ENCODE results near the gene NDUFB10. TPM values are rescaled to one million over a fixed set of nuclear protein-coding genes. Genes with fewer than 3 reads are reported as not detected.
"Not testable (repeated sequence)": the region's sequence is repeated elsewhere in the genome, so short reads cannot be mapped to it uniquely, and the experiment has no call there.

NDUFB10 gene
- total RNA-seq, 1 donor from 2014 or later: 130 TPM

GRCh38 chr16:1916640-1916990 is 42.7 kb upstream of the NDUFB10 start:
- H3K9me3 ChIP-seq (ENCODE audit: control insufficient read depth in 3 of 3, low read length in 3 of 3): no peaks in the 10 kb centered on the region
- no peak overlapping the region for H3K9ac ChIP-seq (ENCODE audit: low read depth in 1 of 3, low read length in 3 of 3)
- no peak overlapping the region for H3K27ac ChIP-seq (ENCODE audit: low read depth, low read length)
- H3K36me3 ChIP-seq (ENCODE audit: control insufficient read depth in 3 of 3, insufficient read depth in 3 of 3, low read length in 3 of 3): no peaks in the 10 kb centered on the region
- peaks cover 70 to 77% (median 75%) of the 10 kb centered on the region in 3 donors for H3K27me3 ChIP-seq (ENCODE audit: control insufficient read depth in 3 of 3, insufficient read depth in 3 of 3, low read length in 3 of 3)
- no peak overlapping the region for H3K4me3 ChIP-seq (ENCODE audit: low read length in 3 of 3)
- peaks cover 0 to 2% (median 0%) of the 10 kb centered on the region in 3 donors for H3K4me1 ChIP-seq (ENCODE audit: control insufficient read depth in 3 of 3, insufficient read depth in 3 of 3, low read length in 3 of 3)

GRCh38 chr16:1917056-1917664 is 42.2 kb upstream of the NDUFB10 start:
- Histone ChIP-seq H3K27ac (ENCODE audit: low read depth, low read length) (no peak overlapping the region), H3K4me3 (ENCODE audit: low read length in 3 of 3) (no peak overlapping the region), H3K9ac (ENCODE audit: low read depth in 1 of 3, low read length in 3 of 3) (no peak overlapping the region), H3K9me3 (ENCODE audit: control insufficient read depth in 3 of 3, low read length in 3 of 3) (no peaks in the 10 kb centered on the region), H3K4me1 (ENCODE audit: control insufficient read depth in 3 of 3, insufficient read depth in 3 of 3, low read length in 3 of 3) (peaks cover 0 to 2% (median 0%) of the 10 kb centered on the region in 3 donors), H3K27me3 (ENCODE audit: control insufficient read depth in 3 of 3, insufficient read depth in 3 of 3, low read length in 3 of 3) (peaks cover 73 to 80% (median 77%) of the 10 kb centered on the region in 3 donors), H3K36me3 (ENCODE audit: control insufficient read depth in 3 of 3, insufficient read depth in 3 of 3, low read length in 3 of 3) (no peaks in the 10 kb centered on the region)

GRCh38 chr16:1917665-1918350 is 41.5 kb upstream of the NDUFB10 start:
- Histone ChIP-seq H3K36me3 (ENCODE audit: control insufficient read depth in 3 of 3, insufficient read depth in 3 of 3, low read length in 3 of 3) (no peaks in the 10 kb centered on the region), H3K27ac (ENCODE audit: low read depth, low read length) (no peak overlapping the region), H3K4me1 (ENCODE audit: control insufficient read depth in 3 of 3, insufficient read depth in 3 of 3, low read length in 3 of 3) (peaks cover 0 to 2% (median 0%) of the 10 kb centered on the region in 3 donors), H3K27me3 (ENCODE audit: control insufficient read depth in 3 of 3, insufficient read depth in 3 of 3, low read length in 3 of 3) (peaks cover 79 to 86% (median 83%) of the 10 kb centered on the region in 3 donors), H3K4me3 (ENCODE audit: low read length in 3 of 3) (no peak overlapping the region), H3K9ac (ENCODE audit: low read depth in 1 of 3, low read length in 3 of 3) (no peak overlapping the region), H3K9me3 (ENCODE audit: control insufficient read depth in 3 of 3, low read length in 3 of 3) (no peaks in the 10 kb centered on the region)

- Histone ChIP-seq H3K27me3 (ENCODE audit: control insufficient read depth in 3 of 3, insufficient read depth in 3 of 3, low read length in 3 of 3) (peaks cover 83 to 87% (median 86%) of the 10 kb centered on the region in 3 donors), H3K4me1 (ENCODE audit: control insufficient read depth in 3 of 3, insufficient read depth in 3 of 3, low read length in 3 of 3) (peaks cover 0 to 2% (median 1%) of the 10 kb centered on the region in 3 donors), H3K9ac (ENCODE audit: low read depth in 1 of 3, low read length in 3 of 3) (no peak within 1 kb of the TSS), H3K4me3 (ENCODE audit: low read length in 3 of 3) (no peak within 1 kb of the TSS), H3K9me3 (ENCODE audit: control insufficient read depth in 3 of 3, low read length in 3 of 3) (no peaks in the 10 kb centered on the region), H3K27ac (ENCODE audit: low read depth, low read length) (no peak within 1 kb of the TSS), H3K36me3 (ENCODE audit: control insufficient read depth in 3 of 3, insufficient read depth in 3 of 3, low read length in 3 of 3) (no peaks in the 10 kb centered on the region)
Measured at GRCh38 chr16:1918351-1919326, 40.7 kb upstream of the NDUFB10 start, which contains the start of gene HS3ST6. TSS of gene HS3ST6 (minus strand) at chr16:1918415. CDS start at chr16:1918323, 92 bp downstream.

- no peak overlapping the region for H3K27ac ChIP-seq (ENCODE audit: low read depth, low read length)
- peaks cover 0 to 3% (median 2%) of the 10 kb centered on the region in 3 donors for H3K4me1 ChIP-seq (ENCODE audit: control insufficient read depth in 3 of 3, insufficient read depth in 3 of 3, low read length in 3 of 3)
- H3K27me3 ChIP-seq (ENCODE audit: control insufficient read depth in 3 of 3, insufficient read depth in 3 of 3, low read length in 3 of 3): peaks cover 84 to 85% (median 84%) of the 10 kb centered on the region in 3 donors
- no peak overlapping the region for H3K4me3 ChIP-seq (ENCODE audit: low read length in 3 of 3)
- no peak overlapping the region for H3K9ac ChIP-seq (ENCODE audit: low read depth in 1 of 3, low read length in 3 of 3)
- H3K9me3 ChIP-seq (ENCODE audit: control insufficient read depth in 3 of 3, low read length in 3 of 3): no peaks in the 10 kb centered on the region
- H3K36me3 ChIP-seq (ENCODE audit: control insufficient read depth in 3 of 3, insufficient read depth in 3 of 3, low read length in 3 of 3): no peaks in the 10 kb centered on the region
Measured at GRCh38 chr16:1919327-1919998, 39.9 kb upstream of the NDUFB10 start.

- H3K9me3 ChIP-seq (ENCODE audit: control insufficient read depth in 3 of 3, low read length in 3 of 3); H3K4me3 ChIP-seq (ENCODE audit: low read length in 3 of 3); H3K4me1 ChIP-seq (ENCODE audit: control insufficient read depth in 3 of 3, insufficient read depth in 3 of 3, low read length in 3 of 3); H3K36me3 ChIP-seq (ENCODE audit: control insufficient read depth in 3 of 3, insufficient read depth in 3 of 3, low read length in 3 of 3); H3K9ac ChIP-seq (ENCODE audit: low read depth in 1 of 3, low read length in 3 of 3); H3K27ac ChIP-seq (ENCODE audit: low read depth, low read length): not testable (repeated sequence)
- H3K27me3 ChIP-seq (ENCODE audit: control insufficient read depth in 3 of 3, insufficient read depth in 3 of 3, low read length in 3 of 3): peaks cover 77 to 83% (median 81%) of the 10 kb centered on the region in 3 donors
Measured at GRCh38 chr16:1920122-1920521, 39.2 kb upstream of the NDUFB10 start.

GRCh38 chr16:1920727-1921171 is 38.6 kb upstream of the NDUFB10 start:
- H3K4me3 ChIP-seq (ENCODE audit: low read length in 3 of 3): no peak overlapping the region
- H3K9ac ChIP-seq (ENCODE audit: low read depth in 1 of 3, low read length in 3 of 3): no peak overlapping the region
- H3K27ac ChIP-seq (ENCODE audit: low read depth, low read length): no peak overlapping the region
- peaks cover 0 to 3% (median 2%) of the 10 kb centered on the region in 3 donors for H3K4me1 ChIP-seq (ENCODE audit: control insufficient read depth in 3 of 3, insufficient read depth in 3 of 3, low read length in 3 of 3)
- no peaks in the 10 kb centered on the region for H3K9me3 ChIP-seq (ENCODE audit: control insufficient read depth in 3 of 3, low read length in 3 of 3)
- H3K36me3 ChIP-seq (ENCODE audit: control insufficient read depth in 3 of 3, insufficient read depth in 3 of 3, low read length in 3 of 3): no peaks in the 10 kb centered on the region
- H3K27me3 ChIP-seq (ENCODE audit: control insufficient read depth in 3 of 3, insufficient read depth in 3 of 3, low read length in 3 of 3): peaks cover 73 to 84% (median 81%) of the 10 kb centered on the region in 3 donors

- Histone ChIP-seq H3K27ac (ENCODE audit: low read depth, low read length) (no peak overlapping the region), H3K4me1 (ENCODE audit: control insufficient read depth in 3 of 3, insufficient read depth in 3 of 3, low read length in 3 of 3) (peaks cover 0 to 3% (median 2%) of the 10 kb centered on the region in 3 donors), H3K9me3 (ENCODE audit: control insufficient read depth in 3 of 3, low read length in 3 of 3) (no peaks in the 10 kb centered on the region), H3K9ac (ENCODE audit: low read depth in 1 of 3, low read length in 3 of 3) (no peak overlapping the region), H3K27me3 (ENCODE audit: control insufficient read depth in 3 of 3, insufficient read depth in 3 of 3, low read length in 3 of 3) (peaks cover 59 to 72% (median 66%) of the 10 kb centered on the region in 3 donors), H3K36me3 (ENCODE audit: control insufficient read depth in 3 of 3, insufficient read depth in 3 of 3, low read length in 3 of 3) (no peaks in the 10 kb centered on the region), H3K4me3 (ENCODE audit: low read length in 3 of 3) (no peak overlapping the region)
Measured at GRCh38 chr16:1922357-1922756, 37.0 kb upstream of the NDUFB10 start.

- Histone ChIP-seq H3K36me3 (ENCODE audit: control insufficient read depth in 3 of 3, insufficient read depth in 3 of 3, low read length in 3 of 3) (no peaks in the 10 kb centered on the region), H3K27ac (ENCODE audit: low read depth, low read length) (no peak overlapping the region), H3K9ac (ENCODE audit: low read depth in 1 of 3, low read length in 3 of 3) (no peak overlapping the region), H3K4me3 (ENCODE audit: low read length in 3 of 3) (no peak overlapping the region), H3K27me3 (ENCODE audit: control insufficient read depth in 3 of 3, insufficient read depth in 3 of 3, low read length in 3 of 3) (peaks cover 53 to 66% (median 61%) of the 10 kb centered on the region in 3 donors), H3K9me3 (ENCODE audit: control insufficient read depth in 3 of 3, low read length in 3 of 3) (no peaks in the 10 kb centered on the region), H3K4me1 (ENCODE audit: control insufficient read depth in 3 of 3, insufficient read depth in 3 of 3, low read length in 3 of 3) (peaks cover 0 to 3% (median 2%) of the 10 kb centered on the region in 3 donors)
Measured at GRCh38 chr16:1923299-1924034, 35.9 kb upstream of the NDUFB10 start.
